NT2/D1 (cell line): ENCODE measurements around the gene RSPO4.
"Not testable (repeated sequence)": the region's sequence is repeated elsewhere in the genome, so short reads cannot be mapped to it uniquely, and the experiment has no call there.

Source experiments
- DNase-seq: peaks from one replicate; pipeline ENCODE4 v3.0.0-alpha.2; 2011; ENCODE audit warnings: low read depth, low spot score
- H3K27me3 ChIP-seq: 2 replicates; pipeline ENCODE4 v1.6.0; 2011; ENCODE audit warnings: mild to moderate bottlenecking; ENCODE audit not compliant: insufficient read length, insufficient read depth
- H3K36me3 ChIP-seq: 2 replicates; pipeline ENCODE4 v1.6.1; 2011; ENCODE audit warnings: mild to moderate bottlenecking, low read length, mixed read lengths; ENCODE audit not compliant: insufficient read depth, insufficient read length
- H3K4me1 ChIP-seq: 2 replicates; pipeline ENCODE4 v1.5.1; 2011; ENCODE audit not compliant: insufficient read depth, insufficient read length
- H3K4me3 ChIP-seq: 2 replicates; pipeline ENCODE4 v1.5.1; 2011; ENCODE audit warnings: low read depth; ENCODE audit not compliant: insufficient read length
- H3K9ac ChIP-seq: 2 replicates; pipeline ENCODE4 v1.6.0; 2011; ENCODE audit warnings: low read depth; ENCODE audit not compliant: insufficient read length
- H3K9me3 ChIP-seq: 2 replicates; pipeline ENCODE4 v1.5.1; 2011; ENCODE audit warnings: mild to moderate bottlenecking, low read length; ENCODE audit not compliant: insufficient read depth
- SUZ12 ChIP-seq: IDR thresholded peaks from 2 replicates; pipeline ENCODE4 v1.6.1; 2011; ENCODE audit not compliant: insufficient read length, insufficient read depth; ENCODE audit errors: extremely low read depth
- YY1 ChIP-seq: IDR thresholded peaks from 2 replicates; pipeline ENCODE4 v1.6.1; 2011; ENCODE audit not compliant: insufficient read length, insufficient read depth
- ZNF274 ChIP-seq: IDR thresholded peaks from 2 replicates; pipeline ENCODE4 v1.6.1; 2011; ENCODE audit warnings: mild to moderate bottlenecking, low read depth, low read length

The RSPO4 gene

DNA sequence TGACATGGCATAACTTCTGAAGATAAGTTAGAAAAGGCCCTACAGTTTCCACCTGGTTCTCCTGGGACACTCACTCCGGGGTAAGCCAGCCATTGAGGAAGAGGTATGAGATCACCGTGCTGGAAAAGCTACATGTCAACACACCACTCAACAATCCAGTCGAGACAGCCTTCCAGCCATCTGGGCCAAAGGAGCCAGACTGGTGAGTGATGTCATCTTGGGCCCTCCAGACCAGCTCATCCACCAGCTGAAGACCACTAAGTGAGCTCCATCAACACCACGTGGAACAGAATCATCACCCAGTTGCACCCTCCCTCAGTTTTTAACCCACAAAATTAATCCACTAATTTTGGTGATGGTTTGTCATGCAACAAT, 32.3 kb upstream of the RSPO4 start:
- DNase-seq, result no peak
- Histone ChIP-seq H3K36me3 (no peaks in the 10 kb centered on the region), H3K4me3 (no peak overlapping the region), H3K27me3 (no peaks in the 10 kb centered on the region), H3K9me3 (no peaks in the 10 kb centered on the region; the same call in 1 of the 2 replicates), H3K4me1 (no peaks in the 10 kb centered on the region), H3K9ac (no peak overlapping the region)
- TF ChIP-seq YY1 (no peak), ZNF274 (no peak), SUZ12 (no peak)

DNA sequence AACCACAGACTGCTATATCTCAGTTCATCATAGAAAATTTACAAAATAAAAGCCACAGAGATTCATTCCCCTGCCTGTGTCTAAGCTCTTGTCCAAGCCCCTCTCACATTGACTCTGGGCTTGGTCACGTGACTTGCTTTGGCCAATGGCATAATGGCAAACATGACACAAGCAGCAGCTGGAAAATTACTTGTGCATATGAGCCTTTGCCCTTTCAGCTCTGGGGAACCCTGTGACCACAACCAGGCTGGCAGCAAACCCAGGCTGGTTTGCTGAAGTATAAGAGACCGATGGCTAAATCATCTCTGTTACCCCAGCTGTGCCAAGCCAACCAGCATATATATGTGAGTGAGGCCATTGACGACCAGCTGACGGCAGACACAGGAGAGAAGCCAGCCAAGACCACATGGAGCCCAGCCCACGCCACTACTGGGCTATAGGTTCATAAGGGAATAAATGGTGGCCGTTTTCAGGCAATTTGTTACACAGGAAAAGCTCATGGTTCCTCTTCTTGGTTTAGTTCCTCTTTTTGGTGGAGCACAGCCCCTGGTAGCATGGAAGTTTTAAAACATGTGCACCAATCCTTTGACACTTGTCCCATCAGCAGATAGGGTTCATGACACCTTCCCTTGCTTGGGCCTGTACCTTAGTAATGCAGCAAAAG, 31.8 kb upstream of the RSPO4 start:
- Histone ChIP-seq H3K4me3 (no peak overlapping the region), H3K36me3 (no peaks in the 10 kb centered on the region), H3K9ac (no peak overlapping the region), H3K9me3 (no peaks in the 10 kb centered on the region; the same call in 1 of the 2 replicates), H3K4me1 (no peaks in the 10 kb centered on the region), H3K27me3 (no peaks in the 10 kb centered on the region)
- DNase-seq, result no peak
- TF ChIP-seq SUZ12 (no peak), ZNF274 (no peak), YY1 (no peak)

DNA sequence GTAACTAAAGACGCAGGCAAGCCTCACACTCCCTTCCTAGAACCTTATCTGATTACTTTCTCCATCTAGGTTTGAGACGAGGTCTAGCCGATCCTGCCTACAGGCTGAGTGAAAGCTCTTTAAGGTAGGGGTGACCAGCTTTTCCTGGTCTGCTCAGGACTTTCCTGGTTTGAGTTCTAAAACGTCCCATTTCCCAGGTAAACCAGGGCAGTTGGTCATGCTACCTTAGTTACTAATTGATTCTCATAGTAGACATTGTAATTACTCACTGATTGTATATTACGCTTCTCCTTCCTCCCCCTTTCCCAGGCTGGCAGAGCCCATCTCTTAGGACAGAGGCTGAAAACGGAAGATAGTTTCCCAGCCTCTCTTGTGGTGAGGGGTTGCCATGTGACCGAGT, 27.9 kb upstream of the RSPO4 start:
- H3K36me3 ChIP-seq, result no peaks in the 10 kb centered on the region
- no peaks in the 10 kb centered on the region; the same call in 1 of the 2 replicates for H3K9me3 ChIP-seq
- no peak for TF ChIP-seq SUZ12
- H3K4me1 ChIP-seq, result no peaks in the 10 kb centered on the region
- no peak overlapping the region for H3K4me3 ChIP-seq
- no peak for DNase-seq
- no peaks in the 10 kb centered on the region for H3K27me3 ChIP-seq
- no peak overlapping the region for H3K9ac ChIP-seq

DNA sequence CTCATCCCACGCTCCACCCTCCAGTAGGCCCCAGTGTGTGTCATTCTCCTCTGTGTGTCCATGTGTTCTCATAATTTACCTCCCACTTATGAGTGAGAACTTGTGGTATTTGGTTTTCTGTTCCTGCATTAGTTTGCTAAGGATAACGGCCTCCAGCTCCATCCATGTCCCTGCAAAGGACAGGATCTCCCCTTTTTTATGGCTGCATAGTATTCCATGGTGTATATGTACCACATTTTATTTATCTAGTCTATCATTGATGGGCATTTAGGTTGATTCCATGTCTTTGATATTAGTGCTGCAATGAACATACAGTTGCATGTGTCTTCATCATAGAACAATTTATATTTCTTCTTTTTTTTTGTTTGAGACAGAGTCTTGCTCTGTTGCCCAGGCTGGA, 24.1 kb upstream of the RSPO4 start:
- not testable (repeated sequence) for DNase-seq, H3K36me3 ChIP-seq, H3K27me3 ChIP-seq, H3K4me1 ChIP-seq, H3K4me3 ChIP-seq, H3K9me3 ChIP-seq, H3K9ac ChIP-seq

GRCh38 chr20:1022871-1023270, 20.8 kb upstream of the RSPO4 start:
- H3K9ac ChIP-seq, result no peak overlapping the region
- DNase-seq, result no peak
- no peak overlapping the region for H3K4me3 ChIP-seq
- no peaks in the 10 kb centered on the region for H3K9me3 ChIP-seq
- no peaks in the 10 kb centered on the region for H3K4me1 ChIP-seq
- H3K27me3 ChIP-seq, result no peaks in the 10 kb centered on the region
- H3K36me3 ChIP-seq, result no peaks in the 10 kb centered on the region
- TF ChIP-seq SUZ12 (no peak), YY1 (no peak)

- no peak for DNase-seq
- Histone ChIP-seq H3K4me1 (no peaks in the 10 kb centered on the region), H3K4me3 (no peak overlapping the region), H3K9ac (no peak overlapping the region), H3K27me3 (no peaks in the 10 kb centered on the region), H3K36me3 (no peaks in the 10 kb centered on the region), H3K9me3 (no peaks in the 10 kb centered on the region)
- no peak for TF ChIP-seq YY1
- no peak for TF ChIP-seq ZNF274
- no peak for TF ChIP-seq SUZ12
Observed at GRCh38 chr20:1020614-1021013, 18.5 kb upstream of the RSPO4 start.

- no peaks in the 10 kb centered on the region for H3K27me3 ChIP-seq
- H3K9me3 ChIP-seq, result no peaks in the 10 kb centered on the region
- no peak overlapping the region for H3K4me3 ChIP-seq
- no peak for TF ChIP-seq YY1
- TF ChIP-seq ZNF274, result no peak
- no peak for TF ChIP-seq SUZ12
- no peaks in the 10 kb centered on the region for H3K36me3 ChIP-seq
- H3K9ac ChIP-seq, result no peak overlapping the region
- no peaks in the 10 kb centered on the region for H3K4me1 ChIP-seq
- DNase-seq, result no peak
Observed at GRCh38 chr20:1019344-1019743, 17.2 kb upstream of the RSPO4 start.

GRCh38 chr20:1017677-1018076, 15.6 kb upstream of the RSPO4 start:
- H3K27me3 ChIP-seq, result no peaks in the 10 kb centered on the region
- no peaks in the 10 kb centered on the region for H3K9me3 ChIP-seq
- peaks cover 3% of the 10 kb centered on the region for H3K4me1 ChIP-seq
- H3K36me3 ChIP-seq, result no peaks in the 10 kb centered on the region
- no peak for DNase-seq
- H3K4me3 ChIP-seq, result no peak overlapping the region
- TF ChIP-seq ZNF274, result no peak
- H3K9ac ChIP-seq, result no peak overlapping the region
